Suppressor macrophage (primary cell): Measurements from ENCODE around the gene ST8SIA6.
"Not testable (repeated sequence)": the region's sequence is repeated elsewhere in the genome, so short reads cannot be mapped to it uniquely, and the experiment has no call there.

Experiments used
- DNase-seq, 4 experiments: peaks; one replicate each; pipeline ENCODE4 v3.0.0-alpha.2; 2020 to 2022
- total RNA-seq, 17 experiments: gene quantifications; one replicate each; lab custom pipeline; 2026; ENCODE audit warnings: mixed read lengths in 6 of 17, inconsistent platforms in 3 of 17; lab: John Stamatoyannopoulos, UW

Gene ST8SIA6, protein sequence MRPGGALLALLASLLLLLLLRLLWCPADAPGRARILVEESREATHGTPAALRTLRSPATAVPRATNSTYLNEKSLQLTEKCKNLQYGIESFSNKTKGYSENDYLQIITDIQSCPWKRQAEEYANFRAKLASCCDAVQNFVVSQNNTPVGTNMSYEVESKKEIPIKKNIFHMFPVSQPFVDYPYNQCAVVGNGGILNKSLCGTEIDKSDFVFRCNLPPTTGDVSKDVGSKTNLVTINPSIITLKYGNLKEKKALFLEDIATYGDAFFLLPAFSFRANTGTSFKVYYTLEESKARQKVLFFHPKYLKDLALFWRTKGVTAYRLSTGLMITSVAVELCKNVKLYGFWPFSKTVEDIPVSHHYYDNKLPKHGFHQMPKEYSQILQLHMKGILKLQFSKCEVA
- total RNA-seq = 0 to 2.4 (median 0.10) reads per million in 17 experiments

DNA sequence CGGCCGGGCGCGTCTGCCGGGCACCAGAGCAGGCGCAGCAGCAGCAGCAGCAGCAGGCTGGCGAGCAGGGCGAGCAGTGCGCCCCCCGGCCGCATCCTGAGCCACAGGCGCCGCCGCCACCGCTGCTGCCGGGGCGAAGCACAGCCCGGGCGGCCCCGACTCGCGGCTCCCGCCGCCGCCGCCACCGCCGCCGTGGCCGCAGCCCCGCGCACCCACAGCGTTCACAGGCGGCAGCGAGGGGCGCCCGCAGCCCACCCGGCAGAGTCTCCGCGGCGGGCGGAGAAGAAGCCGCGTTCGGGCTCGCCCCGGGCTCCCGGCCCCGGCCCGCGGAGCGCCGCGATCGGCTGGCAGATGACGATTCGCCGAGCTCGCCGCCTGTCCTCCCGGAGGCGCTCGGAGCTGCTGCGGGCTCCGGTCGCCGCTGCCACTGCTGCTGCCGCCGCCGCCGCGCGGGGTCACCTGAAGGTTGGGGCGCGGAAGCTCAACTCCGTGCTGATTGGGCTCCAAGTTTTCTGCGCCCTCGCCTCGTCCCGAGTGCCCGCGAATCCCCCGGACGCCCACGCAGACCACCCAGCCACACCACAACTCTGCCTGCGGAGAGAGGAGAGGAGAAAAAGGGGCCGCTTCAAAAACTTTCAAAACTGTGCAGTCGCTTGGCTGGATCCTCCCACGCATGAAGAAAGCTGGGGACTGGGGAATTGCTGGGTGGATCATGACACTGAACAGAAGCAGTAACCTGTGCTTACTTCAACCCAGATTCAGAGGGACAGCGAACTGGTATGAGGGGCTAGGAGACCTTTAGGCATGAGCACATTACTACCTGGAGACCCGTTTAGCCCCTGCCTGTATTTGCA is at the start of gene ST8SIA6:
Gene ST8SIA6 (minus strand): TSS at position 435 of the 854 bp plus-strand sequence. CDS start 340 bp downstream, at position 95.
- peak; percentile 27 to 72 (median 50) for DNase-seq

DNA sequence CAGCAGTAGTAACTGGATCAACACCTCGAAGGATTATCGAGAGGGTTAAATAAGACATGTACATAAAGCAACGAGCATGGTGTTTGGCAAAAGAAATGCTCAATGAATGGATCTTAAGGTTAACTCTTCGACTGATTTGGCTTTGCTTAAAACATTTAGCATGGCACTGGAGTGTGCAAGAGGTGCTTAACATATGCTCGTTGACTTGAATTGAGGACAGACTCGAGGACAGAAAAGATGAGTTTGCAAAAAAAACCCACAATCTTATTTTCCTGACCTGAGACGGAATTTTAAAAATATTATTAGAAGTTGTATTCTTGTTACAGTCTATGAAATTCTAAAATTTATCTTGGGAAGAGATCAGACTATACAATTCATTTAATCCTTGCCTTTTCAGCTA is 49.4 kb upstream of the ST8SIA6 start:
- DNase-seq = no peak

DNA sequence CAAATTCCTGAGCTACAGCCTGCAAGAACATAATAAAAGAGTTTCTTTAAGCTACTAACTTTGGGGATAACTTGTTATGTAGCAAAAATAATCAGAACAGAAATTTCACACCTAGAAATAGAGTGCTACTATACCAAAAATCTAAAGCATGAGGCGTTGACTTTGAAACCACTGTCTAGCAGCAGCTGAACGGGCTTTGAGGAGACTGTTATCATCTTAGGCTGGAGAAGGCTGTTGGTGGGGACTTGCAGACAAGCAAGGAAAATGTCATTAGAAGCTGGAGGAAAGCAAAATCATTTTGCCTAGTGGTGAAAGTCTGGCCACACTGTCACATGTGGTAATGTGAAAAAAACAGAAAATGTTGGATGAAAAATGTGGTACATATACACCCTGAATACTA is 48.4 kb upstream of the ST8SIA6 start:
- DNase-seq = no peak

DNA sequence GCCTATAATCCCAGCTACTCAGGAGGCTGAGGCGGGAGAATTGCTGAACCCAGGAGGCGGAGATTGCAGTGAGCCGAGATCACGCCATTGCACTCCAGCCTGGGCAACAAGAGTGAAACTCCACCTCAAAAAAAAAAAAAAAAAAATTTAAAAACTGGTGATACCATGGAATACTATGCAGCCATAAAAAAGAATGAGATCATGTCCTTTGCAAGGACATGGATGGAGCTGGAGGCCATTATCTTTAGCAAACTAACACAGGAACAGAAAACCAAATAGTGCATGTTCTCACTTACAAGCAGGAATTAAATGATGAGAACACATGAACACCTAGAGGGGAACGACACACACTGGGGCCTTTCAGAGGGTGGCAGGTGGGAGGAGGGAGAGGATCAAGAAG is 44.6 kb upstream of the ST8SIA6 start:
- not testable (repeated sequence) for DNase-seq

DNA sequence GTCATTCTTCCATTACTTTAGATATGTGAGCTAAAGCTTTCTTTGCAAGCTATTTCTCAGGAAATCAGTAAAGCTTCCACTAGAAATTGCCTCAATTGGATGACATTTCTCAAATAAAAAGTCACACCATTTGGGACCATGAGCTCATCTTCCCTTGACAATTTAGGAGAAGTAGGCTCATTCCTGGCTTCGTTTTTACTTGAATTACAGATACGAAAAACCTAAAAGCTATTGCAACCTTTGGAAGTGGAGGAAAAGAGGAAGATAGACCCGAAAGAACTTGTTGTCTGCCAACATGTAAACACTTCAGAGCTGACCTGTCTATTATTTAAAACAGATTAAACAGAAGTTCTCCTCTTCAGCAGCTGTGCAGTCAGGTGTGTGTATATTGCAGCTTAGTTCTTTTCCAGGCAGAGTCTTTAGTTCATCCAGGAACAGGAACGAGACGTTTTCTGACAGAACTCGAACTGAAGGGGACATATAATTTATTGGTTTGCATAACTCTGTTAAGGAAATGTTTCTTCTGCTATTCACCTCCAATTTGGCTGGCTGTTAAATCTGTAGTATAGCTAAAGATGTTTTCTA is 43.1 kb upstream of the ST8SIA6 start:
- peak in 3 of 4 experiments; percentile 15 to 48 (median 35) for DNase-seq

DNA sequence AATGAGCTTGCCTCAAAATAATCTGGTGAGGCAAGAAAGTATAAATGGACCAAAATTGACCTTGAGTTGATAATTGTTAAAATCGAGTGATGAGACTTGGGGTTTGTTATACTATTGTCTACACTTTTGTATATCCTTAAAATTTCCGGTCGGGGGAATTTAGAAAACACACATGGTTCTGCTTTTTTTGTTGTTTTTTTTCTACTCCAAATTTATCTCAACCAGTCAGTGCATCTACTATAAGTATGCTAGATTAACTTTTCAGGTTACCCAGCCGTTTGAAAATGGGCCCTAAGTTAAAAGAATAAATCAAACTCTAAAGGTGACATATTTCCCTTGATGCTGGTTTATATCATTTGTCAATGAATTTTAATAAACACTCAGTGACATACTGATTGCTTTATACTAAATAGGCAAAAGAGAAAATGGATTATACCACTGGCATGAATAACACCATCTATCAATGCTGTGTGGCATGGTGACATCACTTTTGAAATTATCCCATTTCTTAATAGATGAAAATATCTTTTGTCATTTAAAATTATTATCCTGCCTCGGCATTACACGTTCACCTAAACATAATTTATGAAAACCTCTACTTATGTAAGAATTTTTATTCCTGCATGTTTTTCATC is 40.3 kb upstream of the ST8SIA6 start:
- DNase-seq = peak in 1 of 4 experiments; percentile 22

DNA sequence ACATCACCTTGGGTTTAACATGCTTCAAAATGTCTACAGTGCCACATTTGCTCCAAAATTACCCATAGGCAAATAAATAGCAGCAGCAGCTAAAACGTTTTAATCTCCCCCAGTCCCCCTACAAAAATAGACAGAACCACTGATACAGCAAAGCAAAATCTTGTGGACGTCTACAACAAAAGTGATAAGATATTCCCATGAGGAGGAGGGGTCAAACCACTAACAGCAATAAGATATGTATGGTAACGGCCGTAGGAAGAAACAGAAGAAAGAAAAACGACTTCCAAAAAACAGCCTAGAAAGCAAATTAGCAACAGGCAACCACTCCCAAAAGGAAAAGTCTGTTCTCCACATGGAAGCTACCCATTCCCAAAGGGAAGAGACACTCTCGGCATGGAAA is 34.5 kb upstream of the ST8SIA6 start:
- DNase-seq = no peak

DNA sequence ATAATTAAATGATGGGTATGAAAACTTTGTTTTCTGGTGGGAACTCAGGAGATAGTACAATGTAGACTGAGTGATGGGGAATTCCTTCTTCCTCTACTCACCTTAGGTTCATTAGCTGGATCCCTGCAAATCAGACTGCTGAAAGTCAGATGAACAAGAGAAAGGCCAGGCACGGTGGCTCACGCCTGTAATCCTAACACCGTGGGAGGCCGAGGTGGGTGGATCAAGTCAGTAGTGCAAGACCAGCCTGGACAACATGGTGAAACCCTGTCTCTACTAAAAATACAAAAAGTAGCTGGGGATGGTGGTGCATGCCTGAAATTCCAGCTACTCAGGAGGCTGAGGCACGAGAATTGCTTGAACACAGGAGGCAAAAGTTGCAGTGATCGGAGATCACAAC is 28.7 kb upstream of the ST8SIA6 start:
- DNase-seq = peak in 1 of 4 experiments; percentile 27

DNA sequence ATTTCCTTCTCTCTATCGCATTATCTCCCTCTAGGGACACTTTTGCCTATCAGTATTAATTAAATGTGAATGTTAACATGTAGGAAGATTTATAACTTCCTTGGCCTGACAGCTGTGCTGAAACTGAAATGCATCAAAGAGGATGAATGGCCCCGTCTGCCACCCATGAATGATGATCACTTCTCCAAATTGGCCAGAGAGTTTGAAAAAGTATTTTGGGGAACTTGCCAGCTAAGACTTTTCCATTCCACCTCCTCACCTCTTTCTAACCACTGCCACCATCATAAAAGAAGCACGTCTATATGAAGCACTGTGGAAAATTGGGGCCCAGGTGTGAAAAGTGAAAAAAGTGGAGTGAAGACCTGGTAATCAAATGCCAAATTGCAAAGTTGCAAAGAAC is 25.4 kb upstream of the ST8SIA6 start:
- peak in 3 of 4 experiments; percentile 12 to 34 (median 21) for DNase-seq

DNA sequence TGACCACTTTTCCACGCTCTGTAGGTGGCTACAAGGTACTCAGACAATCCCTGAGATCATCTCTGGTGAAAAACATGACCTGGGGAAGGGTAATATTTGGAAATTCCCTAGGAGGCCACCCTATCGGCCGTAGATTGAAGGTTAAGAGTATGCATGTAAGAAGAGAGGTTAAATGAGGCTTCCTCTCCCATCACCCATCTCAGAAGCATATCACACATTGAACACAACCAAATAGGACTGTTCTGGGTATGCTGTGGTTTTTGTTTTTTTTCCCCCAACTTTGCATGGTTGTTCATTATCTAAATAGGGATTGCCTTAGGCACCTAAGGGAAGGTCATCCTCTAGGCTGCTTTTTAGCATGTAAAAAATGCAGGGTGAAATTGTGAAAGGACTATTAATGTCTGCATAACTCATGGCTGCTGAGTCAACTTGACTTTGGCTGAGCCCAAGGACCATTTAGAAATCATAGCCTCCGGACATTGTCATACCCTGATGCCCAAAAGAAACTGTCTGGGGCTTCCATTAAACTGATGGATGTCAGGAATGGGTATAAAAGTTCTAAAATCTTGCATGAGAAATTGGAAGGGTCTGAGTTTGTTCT is 24.7 kb upstream of the ST8SIA6 start:
- DNase-seq = no peak

DNA sequence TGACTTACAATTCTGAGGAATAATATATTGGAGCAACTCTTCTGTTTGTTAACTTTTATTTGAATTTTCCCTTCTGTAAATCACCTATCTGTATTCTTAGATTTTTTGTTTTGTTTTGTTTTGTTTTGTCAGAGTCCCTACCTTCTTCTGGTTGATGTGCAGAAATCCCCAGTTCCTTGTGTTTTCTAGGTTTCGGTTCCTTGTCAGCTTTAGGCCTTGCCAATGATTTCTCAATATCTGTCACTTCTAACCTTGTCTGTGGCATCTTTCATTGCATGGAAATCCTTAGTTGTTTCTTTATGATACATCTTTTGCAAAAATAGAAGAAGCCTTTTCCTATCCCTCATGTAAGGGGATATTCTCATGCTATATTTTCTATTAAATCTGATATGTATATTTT is 21.7 kb upstream of the ST8SIA6 start:
- peak; percentile 44 to 73 (median 61) for DNase-seq

DNA sequence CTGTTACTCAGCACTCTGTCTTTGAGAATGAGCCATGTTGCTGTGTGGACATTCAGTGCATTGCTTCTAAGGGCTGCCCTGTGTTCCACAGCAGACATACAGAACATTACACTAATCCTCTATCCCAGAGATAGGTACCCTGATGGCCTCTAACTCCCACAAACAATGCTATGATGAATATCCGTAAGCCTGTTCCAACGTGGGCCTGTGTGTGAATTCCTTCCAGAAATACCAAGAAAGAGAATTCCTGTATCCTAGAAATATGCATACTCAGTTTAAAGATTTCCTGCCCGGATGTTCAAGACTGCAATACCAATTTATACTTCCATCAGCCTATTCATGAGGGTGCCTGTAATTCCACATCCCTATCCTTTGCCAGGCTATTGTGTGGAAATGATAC is 21.3 kb upstream of the ST8SIA6 start:
- DNase-seq = no peak

DNA sequence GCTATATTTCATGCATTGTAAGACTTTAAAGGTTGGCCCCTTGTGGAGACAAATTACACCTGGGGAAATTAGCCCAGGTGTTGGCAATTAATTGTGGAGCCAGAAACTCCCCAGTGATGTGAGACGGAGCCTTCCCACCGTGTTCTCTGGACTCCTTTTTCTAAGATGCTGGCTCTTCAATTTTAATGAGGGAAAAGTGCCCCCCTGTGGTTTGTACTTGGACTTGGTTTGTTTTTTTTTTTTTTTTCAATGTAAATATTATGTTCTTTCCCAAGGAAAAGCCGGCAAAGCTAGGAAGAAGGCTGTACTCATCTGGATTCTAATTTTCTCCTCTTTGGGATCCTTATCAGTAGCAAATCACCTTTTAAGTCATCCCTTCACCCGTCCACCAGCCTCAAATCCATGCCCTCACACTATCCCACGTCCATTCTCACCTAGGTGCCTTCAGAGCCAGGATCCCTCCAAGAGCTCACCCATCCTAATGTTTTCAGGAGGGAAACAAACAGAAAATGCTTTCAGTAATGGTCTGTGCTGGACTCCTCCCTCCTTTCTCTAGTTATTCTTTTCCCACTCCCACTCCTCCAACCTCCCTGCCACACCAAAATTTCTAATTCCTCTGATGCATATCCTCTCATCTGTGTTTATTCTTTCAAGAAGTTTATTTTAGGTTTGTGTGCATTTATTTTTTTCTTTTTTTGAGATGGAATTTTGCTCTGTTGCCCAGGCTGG is 20.4 kb upstream of the ST8SIA6 start:
- no peak for DNase-seq

DNA sequence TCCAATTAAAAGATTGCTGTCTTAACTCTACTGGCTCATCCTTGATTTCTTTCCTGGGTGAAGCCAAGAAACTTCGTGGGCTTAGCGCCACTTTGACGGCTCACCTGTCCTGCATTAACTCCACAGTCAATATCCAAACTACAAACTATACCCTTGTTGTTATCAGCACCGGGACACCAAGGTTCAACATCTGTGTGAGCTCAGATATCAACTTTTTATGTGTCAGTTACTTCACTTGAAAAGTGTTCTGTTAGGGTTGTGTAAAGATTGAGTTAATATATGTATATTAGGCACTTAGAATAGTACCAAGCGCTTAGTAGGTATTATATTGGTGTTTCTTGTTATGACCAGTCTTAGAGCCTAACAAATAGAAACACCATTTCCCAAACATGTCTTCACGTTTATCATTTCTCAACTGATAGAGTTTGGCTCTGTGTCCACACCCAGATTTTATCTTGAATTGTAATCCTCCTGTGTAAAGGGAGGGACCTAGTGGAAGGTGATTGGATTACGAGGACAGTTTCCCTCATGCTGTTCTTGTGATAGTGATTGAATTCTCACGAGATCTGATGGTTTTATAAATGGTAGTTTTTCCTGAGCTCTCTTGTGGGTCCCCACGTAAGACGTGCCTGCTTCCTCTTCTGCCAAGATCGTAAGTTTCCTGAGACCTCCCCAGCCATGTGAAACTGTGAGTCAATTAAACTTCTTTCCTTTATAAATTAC is 19.0 kb upstream of the ST8SIA6 start:
- DNase-seq = peak; percentile 27 to 59 (median 40)

DNA sequence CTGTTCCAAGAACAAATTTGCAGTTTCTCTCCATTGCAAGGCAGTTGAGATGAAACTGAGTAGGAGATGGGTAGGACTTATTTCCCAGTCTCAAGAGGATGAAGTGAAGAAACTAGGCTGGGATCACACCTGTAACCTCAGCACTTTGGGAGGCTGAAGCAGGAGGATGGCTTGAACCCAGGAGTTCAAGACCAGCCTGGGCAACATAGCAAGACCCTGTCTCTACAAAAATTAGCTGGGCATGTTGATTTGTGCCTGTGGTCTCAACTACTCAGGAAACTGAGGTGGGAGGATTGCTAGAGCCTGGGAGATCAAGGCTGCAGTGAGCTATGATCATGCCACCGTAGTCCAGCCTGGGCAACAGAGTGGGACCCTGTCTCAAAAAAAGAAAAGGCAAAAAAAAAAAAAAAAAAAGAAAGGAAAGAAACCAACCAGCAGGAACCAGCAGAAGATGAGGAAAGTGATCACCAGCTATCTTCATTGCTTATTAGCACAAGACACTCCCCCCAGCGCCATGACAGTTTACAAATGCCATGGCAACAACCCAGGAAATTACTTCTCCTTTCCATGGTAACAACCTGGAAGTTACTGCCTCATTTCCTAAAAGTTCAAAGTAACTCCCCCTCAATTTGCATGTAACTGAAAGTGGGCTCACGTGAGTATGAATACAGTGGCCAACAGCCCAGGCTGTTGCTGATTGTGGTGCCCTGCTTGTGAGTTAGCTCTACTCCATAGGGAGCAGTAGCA is 18.3 kb upstream of the ST8SIA6 start:
- DNase-seq = peak; percentile 39 to 66 (median 52)

DNA sequence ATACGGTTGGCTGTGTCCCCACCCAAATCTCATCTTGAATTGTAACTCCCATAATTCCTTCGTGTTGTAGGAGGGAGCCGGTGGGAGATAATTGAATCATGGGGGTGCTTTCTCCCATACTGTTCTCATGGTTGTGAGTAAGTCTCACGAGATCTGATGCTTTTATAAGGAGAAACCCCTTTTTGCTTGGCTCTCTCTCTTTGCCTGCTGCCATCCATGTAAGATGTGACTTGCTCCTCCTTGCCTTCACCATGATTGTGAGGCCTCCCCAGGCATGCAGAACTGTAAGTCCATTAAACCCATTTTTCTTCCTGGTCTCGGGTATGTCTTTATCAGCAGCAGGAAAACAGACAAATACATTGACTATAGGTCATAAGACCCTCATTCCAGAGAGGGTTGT is 15.9 kb upstream of the ST8SIA6 start:
- no peak for DNase-seq

DNA sequence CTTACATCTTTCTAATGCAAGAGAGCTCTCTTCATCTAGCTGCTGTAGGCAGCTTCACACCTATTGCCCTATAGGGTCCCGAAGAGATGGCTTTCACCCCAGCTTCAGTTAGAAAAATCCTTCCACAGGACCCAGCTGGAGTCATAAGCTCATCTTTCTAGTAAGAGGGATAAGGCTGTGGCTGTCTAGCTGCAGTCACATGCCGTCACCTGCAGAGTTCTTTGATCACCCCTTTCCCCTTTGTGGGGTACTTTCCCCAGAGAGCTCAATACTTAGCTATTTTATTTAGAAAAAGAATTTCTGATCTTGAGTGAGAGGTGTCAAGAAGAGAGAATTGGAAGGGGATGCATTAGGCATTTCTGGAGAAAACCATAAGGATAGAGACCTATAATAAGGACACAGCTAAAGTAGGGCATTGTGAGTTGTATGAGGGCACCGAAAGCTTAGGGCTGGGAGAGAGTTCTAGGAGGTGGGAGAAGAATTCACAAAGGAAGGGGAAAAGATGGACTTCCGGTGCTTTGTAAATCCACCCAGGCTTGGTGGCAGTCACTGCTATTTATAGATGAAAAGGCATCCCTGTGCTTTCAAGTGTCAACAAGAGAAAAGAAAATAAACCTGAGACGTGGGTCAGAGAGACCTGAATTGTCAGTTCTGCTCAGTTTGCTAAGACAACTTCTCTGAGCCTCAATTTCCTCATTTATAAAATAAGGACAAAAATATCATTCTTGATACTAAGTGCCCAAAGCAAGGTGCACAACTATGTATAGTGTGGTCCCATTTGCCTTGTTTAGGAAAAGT is 11.1 kb upstream of the ST8SIA6 start:
- DNase-seq = no peak

DNA sequence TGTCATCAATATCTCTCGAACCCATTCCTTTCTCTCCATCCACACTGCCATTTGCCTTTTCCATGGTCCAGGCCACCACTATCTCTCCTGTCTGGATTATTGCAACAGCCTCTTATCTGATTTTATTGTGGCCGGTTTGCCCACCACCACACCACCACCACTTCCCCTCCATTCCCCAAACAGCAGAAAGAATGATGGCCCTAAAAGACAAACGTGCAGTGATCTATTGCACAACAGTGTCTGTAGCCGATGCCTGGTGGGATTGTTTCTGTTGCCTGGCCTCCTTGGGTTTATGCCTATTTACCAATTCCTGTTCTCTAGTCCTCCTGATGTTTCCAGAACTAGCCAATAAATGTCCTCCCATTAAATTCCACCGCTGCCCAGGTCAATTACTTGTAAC is 10.2 kb upstream of the ST8SIA6 start:
- DNase-seq = no peak

DNA sequence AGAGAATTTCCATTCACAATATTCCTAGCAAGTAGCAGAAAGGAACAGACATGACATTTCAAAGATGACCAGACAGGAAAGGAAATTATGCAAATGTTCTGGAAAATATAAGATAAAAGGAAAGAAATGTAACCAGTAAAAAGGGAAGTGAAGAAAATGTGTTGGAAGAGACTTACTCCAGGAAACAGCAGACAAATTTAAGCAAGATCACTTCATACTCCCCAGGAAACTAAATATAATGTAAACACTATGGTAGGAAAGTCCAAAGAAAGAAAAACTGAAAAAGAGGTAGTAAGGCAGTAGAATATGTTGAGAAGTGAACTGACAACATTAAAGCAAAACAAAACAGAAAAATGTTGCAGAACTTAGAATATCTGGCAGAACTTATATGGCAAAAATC is 6.4 kb upstream of the ST8SIA6 start:
- peak in 2 of 4 experiments; percentile 52 to 54 for DNase-seq
